Endothelial cell of umbilical vein (primary cell): Measurements from ENCODE around the gene OCIAD1. TPM values are rescaled to one million over a fixed set of nuclear protein-coding genes. Genes with fewer than 3 reads are reported as not detected.

Source experiments
- BruUV-seq: library from RNA; stranded (reverse); fragments of 400-500 nt; replicated peaks from 2 replicates; lab custom pipeline; 2021; lab: Mats Ljungman, UMichigan
- CTCF ChIA-PET: fragments of 300-600, 350-600 bp; sonication (Branson Sonifier 250); formaldehyde crosslinking; loops from one replicate; lab custom pipeline; 2021; ENCODE audit warnings: antibody characterized with exemption, inconsistent platforms; lab: Charles Lee
- POLR2A ChIA-PET: fragments of 300-600, 350-600 bp; sonication (Branson Sonifier 250); formaldehyde crosslinking; loops from one replicate; lab custom pipeline; 2021; ENCODE audit warnings: antibody characterized with exemption, inconsistent platforms; lab: Charles Lee
- DNase-seq: peaks from one replicate; pipeline ENCODE4 v3.0.0-alpha.2; 2011; ENCODE audit warnings: low read depth, low spot score
- FAIRE-seq: peaks from 2 replicates; lab custom pipeline; 2011; peaks lifted over from hg19 to GRCh38; lab: Jason Lieb, UNC
- H2AFZ ChIP-seq: 2 replicates; pipeline ENCODE4 v1.6.0; 2012; ENCODE audit warnings: low read depth, low read length, control low read depth, inconsistent platforms
- H3K27ac ChIP-seq: 2 replicates; pipeline ENCODE4 v1.5.1; 2011; ENCODE audit warnings: low read depth, mild to moderate bottlenecking, control low read depth, low read length, moderate library complexity; ENCODE audit not compliant: insufficient read depth
- H3K27me3 ChIP-seq, 2 experiments: 2 replicates each; pipeline versions ENCODE4 v1.6.0 to v1.6.1; 2011; ENCODE audit warnings: low read length in 2 of 2, mixed read lengths in 1 of 2; ENCODE audit not compliant: control insufficient read depth in 2 of 2, insufficient read depth in 2 of 2
- H3K36me3 ChIP-seq, 2 experiments: 2 replicates in 1 of 2; 3 replicates in 1 of 2; pipeline ENCODE4 v1.5.1; 2011; ENCODE audit warnings: low read length in 2 of 2, mild to moderate bottlenecking in 1 of 2, moderate library complexity in 1 of 2; ENCODE audit not compliant: control insufficient read depth in 2 of 2, insufficient read depth in 2 of 2; ENCODE audit errors: extremely low read depth in 1 of 2
- H3K4me1 ChIP-seq: 3 replicates; pipeline ENCODE4 v1.5.1; 2011; ENCODE audit warnings: mild to moderate bottlenecking, low read length; ENCODE audit not compliant: control insufficient read depth, insufficient read depth; ENCODE audit errors: extremely low read depth
- H3K4me2 ChIP-seq: 2 replicates; pipeline ENCODE4 v1.6.1; 2011; ENCODE audit warnings: low read length, control low read depth, mixed read lengths; ENCODE audit not compliant: insufficient read depth
- H3K4me3 ChIP-seq, 3 experiments: fragments of 200-600 bp in 1 of 3; sonication (generic), shearing (Covaris generic) in 1 of 3; replicated peaks in 1 of 3; 2 replicates each; pipeline ENCODE4 v1.5.1; 2011 to 2016; ENCODE audit warnings: control low read depth in 3 of 3, low read length in 3 of 3, mild to moderate bottlenecking in 2 of 3, inconsistent platforms in 1 of 3, low read depth in 1 of 3, moderate library complexity in 1 of 3; ENCODE audit not compliant: insufficient read depth in 1 of 3
- H3K79me2 ChIP-seq: 2 replicates; pipeline ENCODE4 v1.6.0; 2012; ENCODE audit warnings: low read length, inconsistent platforms; ENCODE audit not compliant: control insufficient read depth, insufficient read depth
- H3K9ac ChIP-seq: replicated peaks from 2 replicates; pipeline ENCODE3; 2011; ENCODE audit warnings: low read length, control low read depth; ENCODE audit not compliant: insufficient read depth; ENCODE audit errors: extremely low read depth
- H3K9me1 ChIP-seq: replicated peaks from 3 replicates; pipeline ENCODE4 v1.6.0; 2011; ENCODE audit warnings: mild to moderate bottlenecking, low read length; ENCODE audit not compliant: control insufficient read depth, insufficient read depth; ENCODE audit errors: extremely low read depth
- H3K9me3 ChIP-seq: replicated peaks from 2 replicates; pipeline ENCODE4 v1.5.1; 2012; ENCODE audit warnings: low read length, inconsistent platforms; ENCODE audit not compliant: control insufficient read depth, insufficient read depth
- H4K20me1 ChIP-seq: replicated peaks from 2 replicates; pipeline ENCODE3; 2011; ENCODE audit warnings: mild to moderate bottlenecking, low read length; ENCODE audit not compliant: control insufficient read depth, insufficient read depth; ENCODE audit errors: extremely low read depth
- CTCF ChIP-seq, 2 donors: IDR thresholded peaks; 1 replicate in 1 of 2; 2 replicates in 1 of 2; pipeline ENCODE4 v1.5.1; 2011; ENCODE audit warnings: low read length in 2 of 2, mild to moderate bottlenecking in 2 of 2, moderate library complexity in 2 of 2, control low read depth in 1 of 2, inconsistent platforms in 1 of 2, low read depth in 1 of 2; ENCODE audit not compliant: insufficient read depth in 1 of 2; ENCODE audit errors: extremely low read depth in 1 of 2
- EZH2 ChIP-seq: IDR thresholded peaks from 2 replicates; pipeline ENCODE4 v1.6.1; 2012; ENCODE audit warnings: borderline replicate concordance, low read depth, mild to moderate bottlenecking, moderate library complexity, low read length, inconsistent platforms; ENCODE audit not compliant: severe bottlenecking
- FOS ChIP-seq: IDR thresholded peaks from 2 replicates; pipeline ENCODE4 v1.6.1; 2011; ENCODE audit warnings: mild to moderate bottlenecking, low read length, moderate library complexity, borderline replicate concordance; ENCODE audit not compliant: insufficient read depth
- GATA2 ChIP-seq: IDR thresholded peaks from 2 replicates; pipeline ENCODE4 v1.7.0; 2011; ENCODE audit warnings: low read depth, mild to moderate bottlenecking, moderate library complexity, mixed read lengths, low read length; ENCODE audit not compliant: insufficient read length, insufficient read depth
- JUN ChIP-seq: IDR thresholded peaks from 2 replicates; pipeline ENCODE4 v1.6.1; 2011; ENCODE audit warnings: borderline replicate concordance, low read depth; ENCODE audit not compliant: insufficient read length, insufficient read depth
- MAX ChIP-seq: IDR thresholded peaks from 2 replicates; pipeline ENCODE4 v1.6.1; 2011; ENCODE audit not compliant: insufficient read depth, insufficient read length
- MYC ChIP-seq: IDR thresholded peaks from one replicate; pipeline ENCODE4 v1.6.1; 2011; ENCODE audit warnings: mild to moderate bottlenecking, low read depth, low read length
- POLR2A ChIP-seq: IDR thresholded peaks from 2 replicates; pipeline ENCODE4 v1.6.1; 2012; ENCODE audit warnings: low read depth, mild to moderate bottlenecking, control low read depth, low read length
- POLR2AphosphoS5 ChIP-seq: IDR thresholded peaks from 2 replicates; pipeline ENCODE4 v1.6.1; 2012; ENCODE audit warnings: low read depth, mild to moderate bottlenecking, control low read depth, low read length, moderate library complexity; ENCODE audit not compliant: insufficient read depth
- dilution Hi-C: fragments of 300-500 bp; cut with MboI; formaldehyde crosslinking; loops from one replicate; pipeline ENCODE4 v1.15.0; 2019; ENCODE audit warnings: low sequenced_read_pairs; ENCODE audit not compliant: extremely low pct_ligation_motif_present
- intact Hi-C: fragments of 100-400 bp; cut with micrococcal nuclease; formaldehyde crosslinking; loops from one replicate; pipeline ENCODE4 v1.10.0; 2022
- polyA plus RNA-seq, 4 experiments: library from polyadenylated mRNA; depleted of rRNA in 3 of 4; stranded (reverse) in 3 of 4; unstranded in 1 of 4; fragments of >200 nt; gene quantifications; 2 replicates each; pipeline versions ENCODE4 v1.2.1 to v1.2.3, GENCODE V29; 2011 to 2012; ENCODE audit warnings: missing spikeins in 1 of 4
- total RNA-seq: library from RNA; stranded (reverse); gene quantifications from 2 replicates; pipeline ENCODE4 v1.2.3, GENCODE V29; 2021

OCIAD1 gene
- total and polyA plus RNA-seq, 2 donors (not counting 3 experiments of a cell fraction or from before 2014, with no cell fraction given): 81.7 to 101 TPM

- intact Hi-C loops (no loop called here), dilution Hi-C loops (loop anchor here (25.0 kb wide), 1 partner anchor 121 kb away; no protein-coding TSS in a partner anchor)
- POLR2A ChIA-PET: no interaction called here
- no peak overlapping the region for H3K9ac ChIP-seq
- FAIRE-seq (no peak), DNase-seq (no peak)
- CTCF ChIA-PET: interaction anchor here (1.8 kb wide), 1 partner anchor 9 kb away, joined by 8 read pairs; the partner anchor contains the start of gene OCIAD1
- H3K27me3 ChIP-seq: no peaks in the 10 kb centered on the region
- no peaks in the 10 kb centered on the region for H3K9me3 ChIP-seq
- no peaks in the 10 kb centered on the region for H3K9me1 ChIP-seq
- H3K4me2 ChIP-seq: no peak overlapping the region
- H3K79me2 ChIP-seq: peaks cover 20% of the 10 kb centered on the region
- H3K4me1 ChIP-seq: no peaks in the 10 kb centered on the region
- TF ChIP-seq EZH2: no peak
- no peak for TF ChIP-seq JUN
- BruUV-seq: no TSS peak
- H3K27ac ChIP-seq: no peak overlapping the region
- no peak overlapping the region for H2AFZ ChIP-seq
- no peaks in the 10 kb centered on the region for H4K20me1 ChIP-seq
- H3K4me3 ChIP-seq: no peak overlapping the region
- peaks cover 4 to 10% of the 10 kb centered on the region in 2 experiments for H3K36me3 ChIP-seq
These were observed 10.3 kb downstream of the OCIAD1 start for GRCh38 chr4:48841045-48841827.

- H3K9me1 ChIP-seq: no peaks in the 10 kb centered on the region
- H3K27ac ChIP-seq: no peak overlapping the region
- peaks cover 4 to 10% of the 10 kb centered on the region in 2 experiments for H3K36me3 ChIP-seq
- FAIRE-seq: no peak
- no peak overlapping the region for H3K4me2 ChIP-seq
- H3K27me3 ChIP-seq: no peaks in the 10 kb centered on the region
- no peak for TF ChIP-seq GATA2
- no peak for TF ChIP-seq MAX
- no peak for TF ChIP-seq JUN
- TF ChIP-seq FOS: no peak
- no peak for TF ChIP-seq CTCF (IDR thresholded peaks at IDR 0.05; ENCODE audit: extremely low read depth in 1 of 2, insufficient read depth in 1 of 2, low read depth in 1 of 2, low read length in 2 of 2)
- no peak for TF ChIP-seq MYC
- TF ChIP-seq EZH2: no peak
- TF ChIP-seq POLR2AphosphoS5: no peak
- no peak for TF ChIP-seq POLR2A
- no peak overlapping the region for H2AFZ ChIP-seq
- H3K4me3 ChIP-seq: no peak overlapping the region
- H3K79me2 ChIP-seq: peaks cover 16% of the 10 kb centered on the region
- intact Hi-C loops (no loop called here), dilution Hi-C loops (loop anchor here (25.0 kb wide), 1 partner anchor 117 kb away; no protein-coding TSS in a partner anchor)
- H3K9me3 ChIP-seq: no peaks in the 10 kb centered on the region
- ChIA-PET CTCF (no interaction called here), POLR2A (no interaction called here)
- H3K9ac ChIP-seq: no peak overlapping the region
- no TSS peak for BruUV-seq
- no peaks in the 10 kb centered on the region for H3K4me1 ChIP-seq
- no peaks in the 10 kb centered on the region for H4K20me1 ChIP-seq
- DNase-seq: no peak
These were observed 14.0 kb downstream of the OCIAD1 start for GRCh38 chr4:48844843-48845242.
